ENCODE results near the gene CLMN. TPM values are rescaled to one million over a fixed set of nuclear protein-coding genes. Genes with fewer than 3 reads are reported as not detected.
A peak's percentile ranks its signal among the peaks of the same experiment; 100 is the strongest.
"Not testable (repeated sequence)": the region's sequence is repeated elsewhere in the genome, so short reads cannot be mapped to it uniquely, and the experiment has no call there.

CLMN gene
- polyA plus RNA-seq, 1 donor: 18.7 TPM

DNA sequence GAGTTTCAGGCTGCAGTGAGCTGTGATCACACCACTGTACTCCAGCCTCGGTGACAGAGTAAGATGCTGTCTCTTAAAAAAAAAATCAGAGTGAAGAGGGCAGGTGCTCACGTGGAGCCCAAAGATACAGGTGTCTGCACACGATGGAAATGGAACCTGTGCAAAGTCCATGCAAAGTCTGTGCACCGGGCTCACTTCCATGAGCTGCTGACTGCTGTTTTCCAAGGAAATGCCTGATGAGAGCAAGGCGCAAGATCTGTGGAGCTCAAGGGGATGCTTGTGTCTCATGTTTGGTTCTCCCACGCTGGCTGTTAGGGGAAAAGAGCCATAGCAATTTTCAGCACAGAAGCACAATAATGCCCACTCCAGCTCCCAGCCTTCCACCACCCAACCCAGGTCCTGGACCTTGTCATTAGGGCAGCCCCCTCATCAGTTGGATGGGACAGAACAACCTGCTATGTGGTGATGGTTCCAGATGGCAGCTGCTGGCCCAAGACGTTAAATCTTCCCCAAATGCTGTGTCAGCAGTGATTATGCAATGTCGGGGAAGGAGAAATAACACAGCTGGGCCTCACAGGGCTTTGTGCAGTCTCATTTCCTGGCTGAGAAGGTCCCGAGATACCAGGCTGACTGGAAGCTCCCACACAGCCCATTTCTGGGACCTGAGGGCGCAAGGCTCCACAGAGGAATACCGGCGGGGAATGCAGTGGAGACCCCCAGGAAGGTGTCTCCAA, 134.5 kb downstream of the CLMN start:
- Histone ChIP-seq H3K4me3 (ENCODE audit: low read length) (no peak overlapping the region), H3K27me3 (ENCODE audit: control insufficient read depth, insufficient read depth, low read length) (no peaks in the 10 kb centered on the region), H3K4me1 (ENCODE audit: control insufficient read depth, insufficient read depth, low read length) (peaks cover 9% of the 10 kb centered on the region), H3K9me3 (ENCODE audit: control insufficient read depth, low read depth, low read length) (peaks cover 2% of the 10 kb centered on the region), H3K27ac (ENCODE audit: low read length) (peak overlapping the region; percentile 6), H3K36me3 (ENCODE audit: control insufficient read depth, insufficient read depth, low read length) (peaks cover under 1% of the 10 kb centered on the region)
- peak; percentile 49 to 73 for DNase-seq
- 100% methylated on average over 1 of the region's 12 CpGs for WGBS (ENCODE audit: insufficient coverage, low lambda C conversion rate)

DNA sequence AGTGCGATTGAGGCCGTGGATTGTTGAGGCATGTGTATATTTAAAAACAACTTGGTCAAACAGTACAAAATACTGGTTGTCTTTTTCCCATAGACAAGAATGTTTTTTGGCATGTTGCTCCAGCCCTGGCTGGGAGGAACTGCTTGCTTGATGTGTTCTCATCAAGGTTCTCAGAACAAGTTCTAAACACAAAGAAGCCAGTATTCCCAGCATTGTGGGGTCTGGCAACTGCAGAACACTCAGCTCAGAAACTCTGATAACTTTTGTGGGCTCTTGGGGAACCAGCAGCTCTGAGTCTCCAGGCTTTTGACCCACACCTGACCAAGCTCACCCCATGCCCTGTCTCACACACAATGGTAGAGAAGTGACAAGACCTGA, 135.3 kb downstream of the CLMN start:
- no CpG with 5 or more reads among the region's 2 CpGs for WGBS (ENCODE audit: insufficient coverage, low lambda C conversion rate)
- Histone ChIP-seq H3K9me3 (ENCODE audit: control insufficient read depth, low read depth, low read length) (peaks cover 2% of the 10 kb centered on the region), H3K36me3 (ENCODE audit: control insufficient read depth, insufficient read depth, low read length) (no peaks in the 10 kb centered on the region), H3K4me3 (ENCODE audit: low read length) (no peak overlapping the region), H3K4me1 (ENCODE audit: control insufficient read depth, insufficient read depth, low read length) (peaks cover 9% of the 10 kb centered on the region), H3K27me3 (ENCODE audit: control insufficient read depth, insufficient read depth, low read length) (no peaks in the 10 kb centered on the region), H3K27ac (ENCODE audit: low read length) (no peak overlapping the region)
- no peak for DNase-seq

DNA sequence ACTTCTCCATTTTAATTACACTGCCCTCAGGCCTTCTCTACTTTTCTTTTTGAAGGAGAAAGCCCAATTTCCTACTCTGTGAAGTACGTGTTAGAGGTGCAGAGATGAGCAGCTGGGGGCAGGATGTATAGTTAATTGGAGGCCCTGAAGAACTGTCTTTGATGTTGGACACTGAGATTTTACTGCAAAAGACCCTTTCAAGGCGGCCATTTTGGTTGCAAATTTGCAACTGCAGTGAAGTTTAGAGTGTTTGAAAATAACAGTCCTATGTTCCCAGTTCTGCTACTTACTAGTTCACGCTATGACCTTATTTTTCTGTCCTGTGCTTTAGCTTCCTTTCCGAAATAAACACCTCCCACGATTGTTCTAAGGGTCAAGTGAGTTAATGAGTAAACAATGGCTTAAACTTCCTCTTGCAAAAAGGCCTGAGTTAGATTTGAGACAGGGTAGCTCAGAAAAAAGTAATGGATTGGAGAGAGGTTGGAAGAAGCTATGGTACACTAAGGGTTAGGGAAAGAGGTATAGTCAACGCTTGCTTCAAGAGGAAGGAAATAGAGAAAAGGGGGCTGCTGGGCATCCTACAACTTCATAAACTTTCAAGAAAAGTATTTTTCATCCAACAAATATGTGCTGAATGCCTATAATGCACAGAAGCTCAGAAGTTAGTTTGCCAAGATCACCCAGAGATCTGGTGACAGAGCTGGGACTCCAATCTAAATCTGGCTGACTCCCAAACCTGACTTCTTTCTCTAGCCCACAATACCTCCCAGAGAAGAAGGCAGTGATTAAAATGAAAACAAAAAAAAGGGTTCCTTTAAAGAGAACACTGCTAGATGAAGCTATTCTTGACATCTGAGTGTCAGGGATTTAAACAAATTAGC, 135.9 kb downstream of the CLMN start:
- no peak overlapping the region for H3K4me3 ChIP-seq (ENCODE audit: low read length)
- 20% methylated on average over 1 of the region's 6 CpGs for WGBS (ENCODE audit: insufficient coverage, low lambda C conversion rate)
- H3K9me3 ChIP-seq (ENCODE audit: control insufficient read depth, low read depth, low read length): peaks cover 2% of the 10 kb centered on the region
- DNase-seq: peak in 1 of 2 donors; percentile 37
- peaks cover 9% of the 10 kb centered on the region for H3K4me1 ChIP-seq (ENCODE audit: control insufficient read depth, insufficient read depth, low read length)
- no peak overlapping the region for H3K27ac ChIP-seq (ENCODE audit: low read length)
- H3K36me3 ChIP-seq (ENCODE audit: control insufficient read depth, insufficient read depth, low read length): no peaks in the 10 kb centered on the region
- no peaks in the 10 kb centered on the region for H3K27me3 ChIP-seq (ENCODE audit: control insufficient read depth, insufficient read depth, low read length)

DNA sequence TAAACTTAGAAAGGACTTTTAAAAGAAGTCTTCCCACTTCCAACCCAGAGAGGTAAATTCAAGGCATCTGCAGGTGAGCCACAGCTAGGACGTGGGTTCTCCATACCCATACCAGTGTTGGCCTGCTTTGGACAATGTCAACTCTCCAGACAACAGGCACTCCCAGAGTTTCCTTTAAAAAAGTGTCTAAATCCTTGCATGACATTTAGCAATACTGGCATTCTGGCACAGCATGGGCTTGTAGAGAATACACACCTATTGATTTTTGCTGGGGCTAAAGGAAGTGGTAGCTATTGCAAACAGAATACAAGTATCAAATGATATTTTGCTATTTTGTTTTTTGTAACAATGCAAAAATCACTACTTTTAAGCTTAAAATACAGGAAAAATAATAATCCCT, 136.6 kb downstream of the CLMN start:
- no CpG with 5 or more reads among the region's 1 CpG for WGBS (ENCODE audit: insufficient coverage, low lambda C conversion rate)
- no peak for DNase-seq
- H3K36me3 ChIP-seq (ENCODE audit: control insufficient read depth, insufficient read depth, low read length): no peaks in the 10 kb centered on the region
- H3K4me1 ChIP-seq (ENCODE audit: control insufficient read depth, insufficient read depth, low read length): peaks cover 9% of the 10 kb centered on the region
- H3K4me3 ChIP-seq (ENCODE audit: low read length): no peak overlapping the region
- no peaks in the 10 kb centered on the region for H3K27me3 ChIP-seq (ENCODE audit: control insufficient read depth, insufficient read depth, low read length)
- no peak overlapping the region for H3K27ac ChIP-seq (ENCODE audit: low read length)
- no peaks in the 10 kb centered on the region for H3K9me3 ChIP-seq (ENCODE audit: control insufficient read depth, low read depth, low read length)

DNA sequence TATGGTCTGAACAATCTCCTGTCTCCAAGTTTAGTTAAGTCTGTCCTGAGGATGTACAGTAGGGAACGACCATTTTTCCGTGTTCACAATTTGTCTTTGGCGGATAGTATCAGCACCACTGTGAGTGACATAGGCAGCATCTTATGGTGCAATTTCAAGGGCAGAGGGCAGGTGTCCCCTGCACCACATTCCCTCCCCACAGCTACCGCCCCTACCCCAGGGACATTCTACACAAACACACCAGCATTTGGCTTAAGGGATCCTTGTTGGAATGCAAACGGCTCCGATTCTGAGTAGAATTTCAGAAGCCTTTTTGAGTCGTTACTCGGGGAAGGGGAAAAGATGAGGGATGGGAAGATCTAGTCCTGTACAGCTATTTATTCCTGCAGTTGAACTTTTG, 137.3 kb downstream of the CLMN start:
- Histone ChIP-seq H3K4me1 (ENCODE audit: control insufficient read depth, insufficient read depth, low read length) (peaks cover 9% of the 10 kb centered on the region), H3K27ac (ENCODE audit: low read length) (no peak overlapping the region), H3K36me3 (ENCODE audit: control insufficient read depth, insufficient read depth, low read length) (no peaks in the 10 kb centered on the region), H3K27me3 (ENCODE audit: control insufficient read depth, insufficient read depth, low read length) (no peaks in the 10 kb centered on the region), H3K4me3 (ENCODE audit: low read length) (no peak overlapping the region), H3K9me3 (ENCODE audit: control insufficient read depth, low read depth, low read length) (no peaks in the 10 kb centered on the region)
- WGBS (ENCODE audit: insufficient coverage, low lambda C conversion rate): no CpG with 5 or more reads among the region's 8 CpGs
- no peak for DNase-seq

DNA sequence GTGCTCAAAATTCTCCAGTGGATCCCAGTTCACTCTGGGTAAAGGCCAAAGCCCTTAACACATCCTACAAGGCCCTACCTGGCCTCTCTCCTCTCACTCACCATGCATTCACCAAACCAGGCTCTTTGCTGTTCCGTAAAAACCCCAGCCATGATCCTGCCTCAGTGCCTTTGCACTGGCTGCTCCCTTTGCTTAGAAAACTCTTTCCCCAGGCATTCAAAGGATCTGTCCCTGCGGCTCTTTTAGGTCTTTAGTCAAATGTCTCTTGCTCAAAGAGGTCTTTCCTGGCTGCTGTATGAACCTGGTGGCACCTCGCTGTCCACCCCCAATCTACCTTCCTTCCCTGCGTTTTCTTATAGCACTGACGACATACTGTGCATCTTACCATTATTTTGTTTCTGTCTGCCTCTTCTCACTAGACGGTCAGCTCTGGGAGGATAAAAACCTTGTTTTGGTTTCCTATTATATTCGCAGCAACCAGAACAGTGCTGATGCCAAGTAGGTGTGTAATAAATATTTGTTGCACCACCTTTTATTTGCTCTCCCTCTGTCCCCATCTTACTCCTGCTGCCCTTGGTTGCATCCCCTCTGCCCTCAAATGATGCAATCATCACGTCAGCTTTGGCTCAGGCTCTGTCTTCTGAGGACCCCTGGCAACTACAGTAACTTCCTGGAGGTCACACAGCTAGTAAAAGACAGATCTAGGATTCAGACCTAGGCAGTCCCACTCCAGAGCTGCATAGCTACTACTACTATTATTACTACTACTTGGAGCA, 138.6 kb downstream of the CLMN start:
- no peak overlapping the region for H3K4me3 ChIP-seq (ENCODE audit: low read length)

DNA sequence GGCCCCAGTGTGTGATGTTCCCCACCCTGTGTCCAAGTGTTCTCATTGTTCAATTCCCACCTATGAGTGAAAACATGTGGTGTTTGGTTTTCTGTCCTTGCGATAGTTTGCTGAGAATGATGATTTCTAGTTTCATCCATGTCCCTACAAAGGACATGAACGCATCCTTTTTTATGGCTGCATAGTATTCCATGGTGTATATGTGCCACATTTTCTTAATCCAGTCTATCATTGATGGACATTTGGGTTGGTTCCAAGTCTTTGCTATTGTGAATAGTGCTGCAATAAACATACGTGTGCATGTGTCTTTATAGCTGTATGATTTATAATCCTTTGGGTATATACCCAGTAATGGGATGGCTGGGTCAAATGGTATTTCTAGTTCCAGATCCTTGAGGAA, 144.0 kb downstream of the CLMN start:
- H3K9me3 ChIP-seq (ENCODE audit: control insufficient read depth, low read depth, low read length); H3K27ac ChIP-seq (ENCODE audit: low read length); H3K27me3 ChIP-seq (ENCODE audit: control insufficient read depth, insufficient read depth, low read length); H3K4me1 ChIP-seq (ENCODE audit: control insufficient read depth, insufficient read depth, low read length); H3K36me3 ChIP-seq (ENCODE audit: control insufficient read depth, insufficient read depth, low read length); H3K4me3 ChIP-seq (ENCODE audit: low read length); DNase-seq: not testable (repeated sequence)
- no CpG with 5 or more reads among the region's 3 CpGs for WGBS (ENCODE audit: insufficient coverage, low lambda C conversion rate)

More for the DNA sequence above, 138.6 kb downstream of the CLMN start:
- Histone ChIP-seq H3K36me3 (ENCODE audit: control insufficient read depth, insufficient read depth, low read length) (no peaks in the 10 kb centered on the region), H3K9me3 (ENCODE audit: control insufficient read depth, low read depth, low read length) (no peaks in the 10 kb centered on the region), H3K27me3 (ENCODE audit: control insufficient read depth, insufficient read depth, low read length) (no peaks in the 10 kb centered on the region), H3K27ac (ENCODE audit: low read length) (no peak overlapping the region), H3K4me1 (ENCODE audit: control insufficient read depth, insufficient read depth, low read length) (peaks cover 9% of the 10 kb centered on the region)
- DNase-seq: no peak
- WGBS (ENCODE audit: insufficient coverage, low lambda C conversion rate): 100% methylated on average over 5 of the region's 8 CpGs

DNA sequence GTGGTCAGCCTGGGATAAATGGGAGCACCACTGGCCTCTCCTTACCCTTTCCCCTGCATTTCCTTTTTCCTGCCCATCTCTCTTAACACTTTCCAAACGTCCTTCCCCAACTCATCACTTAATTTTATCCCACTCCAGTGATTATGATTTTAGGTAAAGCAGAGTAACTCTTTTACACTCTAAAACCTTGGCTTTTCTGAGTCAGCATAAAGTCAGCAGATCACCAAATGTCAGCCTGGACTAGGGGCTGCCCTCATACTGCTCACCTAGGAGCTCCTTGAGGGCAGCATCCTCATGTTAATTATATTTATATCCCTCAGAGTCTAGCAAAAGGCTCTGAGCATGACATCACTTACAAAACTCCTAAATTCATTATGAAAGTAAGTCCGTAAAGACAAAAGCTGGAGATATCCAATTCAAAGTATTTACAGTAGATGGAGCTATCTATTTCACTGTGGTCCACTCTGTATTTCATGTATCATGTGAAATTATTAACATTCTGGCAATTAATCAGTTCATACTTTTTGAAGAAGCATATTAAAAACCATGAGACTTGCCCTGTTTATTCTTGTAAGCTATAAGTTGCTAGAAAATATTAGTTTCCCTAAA, 145.4 kb downstream of the CLMN start:
- H3K4me1 ChIP-seq (ENCODE audit: control insufficient read depth, insufficient read depth, low read length): peaks cover 7% of the 10 kb centered on the region
- peak overlapping the region; percentile 63 for H3K27ac ChIP-seq (ENCODE audit: low read length)
- H3K36me3 ChIP-seq (ENCODE audit: control insufficient read depth, insufficient read depth, low read length): no peaks in the 10 kb centered on the region
- DNase-seq: no peak
- no peaks in the 10 kb centered on the region for H3K9me3 ChIP-seq (ENCODE audit: control insufficient read depth, low read depth, low read length)
- WGBS (ENCODE audit: insufficient coverage, low lambda C conversion rate): 75% methylated on average over 2 of the region's 2 CpGs
- H3K4me3 ChIP-seq (ENCODE audit: low read length): no peak overlapping the region
- H3K27me3 ChIP-seq (ENCODE audit: control insufficient read depth, insufficient read depth, low read length): no peaks in the 10 kb centered on the region

DNA sequence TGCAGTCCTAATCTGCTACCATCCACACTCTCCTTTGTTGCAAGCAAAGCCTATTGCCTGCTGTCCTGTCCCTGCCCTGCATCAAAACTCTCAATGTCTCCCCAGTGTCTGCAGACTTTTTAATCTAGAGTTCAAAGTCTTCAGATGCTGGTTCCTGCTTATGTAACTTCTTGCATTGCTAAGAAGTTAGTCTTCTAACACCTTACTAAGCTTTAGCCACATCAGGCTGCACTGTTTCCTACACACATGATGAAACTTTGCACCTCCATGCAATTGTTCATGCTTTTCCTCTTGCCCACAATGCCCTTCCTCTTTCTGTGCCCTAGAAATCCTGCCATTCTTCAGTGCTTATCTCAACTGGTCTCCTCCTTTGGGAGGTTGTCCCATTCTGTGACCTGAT, 146.2 kb downstream of the CLMN start:
- no peaks in the 10 kb centered on the region for H3K9me3 ChIP-seq (ENCODE audit: control insufficient read depth, low read depth, low read length)
- H3K27ac ChIP-seq (ENCODE audit: low read length): peak overlapping the region; percentile 63
- H3K4me1 ChIP-seq (ENCODE audit: control insufficient read depth, insufficient read depth, low read length): peaks cover 7% of the 10 kb centered on the region
- H3K27me3 ChIP-seq (ENCODE audit: control insufficient read depth, insufficient read depth, low read length): no peaks in the 10 kb centered on the region
- peak; percentile 67 to 71 for DNase-seq
- H3K36me3 ChIP-seq (ENCODE audit: control insufficient read depth, insufficient read depth, low read length): no peaks in the 10 kb centered on the region
- H3K4me3 ChIP-seq (ENCODE audit: low read length): no peak overlapping the region

DNA sequence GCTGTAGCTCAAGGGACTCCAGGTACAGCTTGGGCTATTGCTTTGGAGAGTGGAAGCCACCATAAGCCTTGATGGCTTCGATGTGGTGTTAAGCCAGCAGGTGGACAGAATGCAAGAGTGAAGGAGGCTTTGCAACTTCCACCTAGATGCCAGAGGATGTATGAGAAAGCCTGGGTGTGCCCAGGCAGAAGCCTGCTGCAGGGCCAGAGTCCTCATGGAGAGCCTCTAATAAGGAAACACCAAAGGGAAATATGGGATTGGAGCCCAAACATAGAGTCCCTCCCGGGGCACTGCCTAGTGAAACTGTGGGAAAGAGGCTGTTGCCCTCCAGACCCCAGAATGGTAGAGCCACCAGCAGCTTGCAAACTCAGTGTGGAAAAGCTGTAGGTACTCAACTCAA, 152.5 kb downstream of the CLMN start:
- Histone ChIP-seq H3K4me3 (ENCODE audit: low read length) (no peak overlapping the region), H3K9me3 (ENCODE audit: control insufficient read depth, low read depth, low read length) (no peaks in the 10 kb centered on the region), H3K36me3 (ENCODE audit: control insufficient read depth, insufficient read depth, low read length) (no peaks in the 10 kb centered on the region), H3K27me3 (ENCODE audit: control insufficient read depth, insufficient read depth, low read length) (no peaks in the 10 kb centered on the region), H3K27ac (ENCODE audit: low read length) (no peak overlapping the region), H3K4me1 (ENCODE audit: control insufficient read depth, insufficient read depth, low read length) (no peaks in the 10 kb centered on the region)
- no CpG with 5 or more reads among the region's 2 CpGs for WGBS (ENCODE audit: insufficient coverage, low lambda C conversion rate)
- no peak for DNase-seq

All from large intestine (tissue), 3 donors.